Raji (cell line): Measurements from ENCODE around the gene YPEL1.
A peak's percentile ranks its signal among the peaks of the same experiment; 100 is the strongest.

Experiments used
- POLR2A ChIP-seq: IDR thresholded peaks from 2 replicates; pipeline ENCODE4 v1.6.1; 2011; ENCODE audit warnings: low read depth, low read length, control low read depth; ENCODE audit not compliant: insufficient read depth

The YPEL1 gene

DNA sequence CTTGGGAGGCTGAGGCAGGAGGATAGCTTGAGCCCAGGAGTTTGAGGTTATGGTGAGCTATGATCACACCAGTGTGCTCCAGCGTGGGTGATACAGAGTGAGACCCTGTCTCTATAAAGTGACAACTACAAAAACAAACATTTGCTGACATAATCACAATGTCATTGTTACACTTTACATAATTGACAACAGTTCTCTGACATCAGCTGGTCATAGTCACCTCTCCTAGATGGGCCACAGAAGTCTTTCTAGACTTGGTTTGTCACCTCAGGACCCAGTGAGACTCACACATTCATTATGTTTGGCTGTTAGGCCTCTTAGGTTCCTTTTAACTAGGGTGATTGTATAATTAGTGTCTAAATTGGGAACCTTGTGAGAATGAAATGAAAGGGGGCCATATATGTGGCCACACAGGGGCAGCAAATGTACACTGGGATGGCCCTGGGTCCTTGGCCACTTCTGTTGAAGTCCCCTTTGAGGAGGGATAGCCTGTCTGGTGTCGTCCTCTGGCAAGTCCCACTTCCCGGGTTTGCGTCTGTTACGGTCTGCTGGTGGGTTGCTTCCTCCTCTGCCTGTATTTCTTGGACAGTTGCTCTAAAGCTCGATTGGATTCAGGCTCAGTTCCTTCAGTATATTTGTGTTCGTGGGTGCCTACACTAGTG lies 75.6 kb downstream of the YPEL1 start:
- no peak for TF ChIP-seq POLR2A

DNA sequence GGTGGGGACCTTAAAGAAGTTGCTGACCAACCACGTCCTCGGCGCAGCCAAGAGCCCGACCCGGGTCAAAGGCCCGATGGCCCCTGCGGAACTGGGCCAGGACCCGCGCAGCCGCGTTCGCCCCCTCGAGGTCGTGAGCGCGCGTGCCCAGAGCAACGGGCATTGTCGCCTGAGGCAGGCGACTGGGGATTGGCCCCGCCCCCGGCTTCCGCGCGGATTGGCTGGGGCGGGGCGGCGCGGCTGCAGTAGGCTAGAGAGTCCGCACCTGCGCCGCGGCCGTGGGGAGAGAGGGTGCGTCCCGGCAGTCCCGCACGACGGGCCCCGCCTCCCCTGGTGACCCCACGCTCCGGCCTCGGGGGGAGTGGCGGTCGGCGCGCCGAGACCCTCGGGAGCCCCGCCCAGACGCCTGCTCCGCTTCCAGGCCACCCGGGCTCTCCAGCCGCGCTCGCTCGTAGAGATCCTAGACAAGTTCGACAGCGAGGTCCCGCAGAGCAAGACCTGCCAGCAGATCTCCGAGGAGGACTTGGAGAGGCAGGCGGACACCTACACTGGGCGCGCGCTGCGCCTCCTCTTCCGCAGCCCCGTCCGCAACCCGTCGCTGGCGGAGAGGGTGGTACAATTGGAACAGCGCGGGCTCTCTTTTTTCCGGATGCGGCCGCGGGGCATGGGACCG lies 78.1 kb downstream of the YPEL1 start:
- TF ChIP-seq POLR2A, result peak; percentile 49; the same call in 1 of the 2 replicates

DNA sequence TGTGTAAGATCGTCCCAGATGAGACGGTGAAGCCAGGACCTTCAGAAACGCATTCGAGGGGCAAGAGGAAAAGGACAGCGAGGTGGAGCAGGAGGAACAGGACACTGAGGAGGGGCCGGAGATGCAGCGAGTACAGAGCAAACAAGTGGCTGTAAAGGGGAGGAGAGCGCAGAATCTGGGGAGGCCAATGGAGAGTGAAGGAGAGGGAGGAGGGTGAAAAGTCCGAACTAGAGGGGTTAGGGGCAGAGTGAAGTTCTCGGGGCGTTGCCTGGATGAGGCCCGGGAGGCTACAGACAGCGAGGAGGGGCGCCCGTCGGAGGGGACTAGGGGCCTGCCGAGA lies 78.6 kb downstream of the YPEL1 start:
- no peak for TF ChIP-seq POLR2A

DNA sequence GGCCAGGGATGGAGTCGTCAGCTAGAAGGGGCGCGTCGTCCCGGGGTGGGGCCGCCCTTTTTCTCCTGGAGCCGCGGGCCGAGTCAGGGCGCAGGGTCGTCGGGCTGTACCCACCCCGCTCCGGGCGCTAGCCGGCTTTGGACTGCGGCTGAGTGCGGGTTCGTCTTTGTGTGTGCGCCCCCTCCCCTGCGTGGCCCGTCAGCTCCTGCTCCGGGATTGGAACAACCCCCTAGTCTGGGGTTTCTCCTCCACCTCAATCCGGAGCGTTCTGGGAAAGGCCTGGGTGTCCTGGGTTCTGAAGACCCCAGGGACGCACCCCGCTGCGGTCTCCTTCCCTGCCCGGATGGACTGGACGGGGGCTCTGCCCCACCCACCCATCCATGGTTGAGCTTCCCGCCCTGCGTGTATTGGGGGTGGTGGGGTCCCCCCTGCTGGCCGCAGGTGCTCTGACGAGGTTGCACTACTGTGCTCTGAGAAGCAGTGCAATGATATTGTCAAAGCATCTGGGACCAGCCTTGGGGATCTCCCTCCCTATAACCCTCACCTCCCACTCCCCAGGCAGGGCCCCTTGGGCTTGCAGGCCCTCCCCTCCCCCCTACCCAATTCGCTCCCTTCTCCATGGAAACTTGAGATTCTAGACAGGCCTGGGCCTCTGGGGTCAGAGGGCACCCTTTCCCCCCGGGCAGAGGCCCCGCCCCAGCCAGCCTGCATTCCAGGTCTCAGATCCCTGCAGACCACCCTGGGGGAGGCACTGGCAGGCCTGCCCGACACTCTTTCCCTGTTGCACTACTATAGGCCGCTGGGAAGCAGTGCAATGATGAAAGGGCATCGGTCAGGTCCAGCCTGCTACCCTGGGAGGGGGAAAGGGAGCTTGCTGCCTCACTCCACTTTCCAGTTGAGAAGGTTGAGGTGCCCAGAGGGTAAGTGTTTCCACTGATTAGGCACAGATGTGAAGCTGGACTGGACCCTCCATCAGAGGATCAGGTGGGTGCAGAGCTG lies 82.7 kb downstream of the YPEL1 start:
- no peak for TF ChIP-seq POLR2A

DNA sequence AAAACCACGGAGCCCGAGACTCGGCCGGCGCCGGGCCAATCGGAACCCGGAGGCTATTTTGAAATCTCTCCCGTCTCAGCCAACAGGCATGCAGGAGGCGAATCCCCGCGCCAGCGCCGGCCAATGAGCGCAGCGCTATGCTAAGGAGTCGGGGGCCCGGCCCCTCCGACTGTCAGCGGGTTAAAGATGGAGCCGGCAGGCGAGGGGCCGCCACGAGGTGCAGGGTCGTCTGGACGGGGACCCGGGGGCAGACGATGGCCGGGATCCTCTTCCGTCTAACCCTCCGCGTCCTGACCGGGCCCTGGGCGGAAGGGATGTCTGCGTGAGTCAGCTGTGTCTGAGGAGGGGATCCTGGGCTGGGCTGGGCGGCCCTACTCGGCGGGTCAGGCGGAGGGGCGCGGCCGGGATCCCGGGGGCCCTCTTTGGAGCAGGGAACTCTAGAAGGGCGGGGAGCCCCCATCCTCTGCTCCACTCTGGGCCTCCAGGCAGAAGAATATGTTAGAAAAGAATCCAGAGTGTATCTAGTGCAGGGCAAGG lies 83.5 kb downstream of the YPEL1 start:
- peak; percentile 58 for TF ChIP-seq POLR2A

DNA sequence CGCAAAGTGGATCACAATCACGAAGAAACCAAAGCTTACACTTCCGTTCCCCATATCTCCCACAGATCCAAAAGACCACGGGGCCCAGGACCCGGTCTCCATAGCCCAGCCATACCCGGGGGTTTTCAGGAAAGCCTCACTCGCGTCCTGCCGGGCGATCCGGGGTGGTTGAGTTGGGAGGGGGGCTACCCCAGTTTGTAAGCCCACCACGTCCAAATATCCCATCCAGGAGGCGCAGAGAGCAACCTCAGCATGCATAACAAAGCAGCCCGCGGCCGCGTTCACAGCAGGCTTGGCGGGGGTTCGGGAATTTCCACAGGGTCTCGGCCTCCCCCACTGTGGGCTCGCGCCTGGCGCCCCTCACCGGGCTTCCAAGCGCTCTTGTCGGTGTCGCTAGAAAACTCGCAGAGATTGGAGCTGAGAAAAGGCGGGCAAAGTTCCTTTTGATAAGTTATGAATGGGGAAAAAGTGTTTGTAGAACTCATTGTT lies 84.0 kb downstream of the YPEL1 start:
- TF ChIP-seq POLR2A, result no peak

DNA sequence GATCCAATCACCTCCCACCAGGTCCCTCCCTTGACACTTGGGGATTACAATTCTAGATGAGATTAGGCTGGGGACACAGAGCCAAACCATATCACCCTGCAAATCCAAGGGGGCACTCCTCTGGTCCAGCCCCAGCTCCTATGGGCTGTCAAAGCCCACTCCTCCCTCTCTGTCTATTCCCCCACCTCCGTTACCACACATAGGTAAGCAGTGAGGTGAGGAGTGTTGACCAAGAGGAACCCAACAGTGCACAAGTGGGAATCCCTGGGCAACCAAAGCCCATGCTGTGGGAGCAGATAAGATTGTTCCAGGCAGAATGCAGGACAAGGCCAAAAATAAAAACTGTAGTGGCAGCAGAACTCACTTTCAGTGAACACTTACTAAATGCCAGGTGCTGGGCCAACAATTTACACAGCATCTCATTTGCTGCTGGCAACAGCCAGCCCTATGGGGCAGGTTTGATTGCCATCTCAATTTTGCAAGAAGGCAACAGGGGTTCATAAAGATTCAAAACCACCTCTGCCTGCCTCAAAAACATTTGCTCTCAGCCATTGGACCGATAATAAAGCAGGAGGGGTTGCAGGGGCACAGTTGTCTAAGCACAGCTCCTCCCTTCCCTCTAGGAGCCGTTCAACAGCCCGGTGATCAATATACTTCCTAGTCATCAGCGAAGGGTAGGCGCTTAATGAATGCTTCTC lies 84.6 kb downstream of the YPEL1 start:
- TF ChIP-seq POLR2A, result no peak; the same call in 1 of the 2 replicates

DNA sequence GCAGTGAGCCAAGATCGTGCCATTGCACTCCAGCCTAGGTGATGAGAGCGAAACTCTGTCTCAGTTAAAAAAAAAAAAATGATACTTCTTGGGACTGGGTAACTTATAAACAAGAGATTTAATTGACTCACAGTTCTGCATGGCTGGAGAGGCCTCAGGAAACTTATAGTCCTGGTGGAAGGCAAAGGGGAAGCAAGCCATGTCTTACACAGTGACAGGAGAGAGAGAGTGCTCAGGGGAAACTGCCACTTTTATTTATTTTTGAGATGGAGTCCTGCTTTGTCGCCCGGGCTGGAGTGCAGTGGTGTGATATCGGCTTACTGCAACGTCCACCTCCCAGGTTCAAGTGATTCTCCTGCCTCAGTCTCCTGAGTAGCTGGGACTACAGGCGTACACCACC lies 85.3 kb downstream of the YPEL1 start:
- TF ChIP-seq POLR2A, result no peak
